Subcutaneous adipose tissue (tissue), 4 donors: ENCODE measurements around the gene ATXN7L1. TPM values are rescaled to one million over a fixed set of nuclear protein-coding genes. Genes with fewer than 3 reads are reported as not detected.

Experiments used
- CTCF ChIP-seq: fragments of 450-650 bp; IDR thresholded peaks from one replicate; pipeline ENCODE4 v1.5.1; 2016; ENCODE audit warnings: low read depth, mild to moderate bottlenecking, control low read depth, antibody characterized with exemption, moderate library complexity
- total RNA-seq, 4 donors: library from RNA; depleted of rRNA; stranded (reverse); fragments of >200 nt; gene quantifications; one replicate each; pipeline ENCODE4 v1.1.0, GENCODE V29; 2016

ATXN7L1 gene
- total RNA-seq, 4 donors from 2014 or later, result 11.5 to 29.2 (median 13.3) TPM

- no peak for TF ChIP-seq CTCF
Measured at GRCh38 chr7:105619590-105619989, 256.8 kb downstream of the ATXN7L1 start.

- no peak for TF ChIP-seq CTCF
Measured at GRCh38 chr7:105618016-105618296, 258.4 kb downstream of the ATXN7L1 start.

- no peak for TF ChIP-seq CTCF
Measured at GRCh38 chr7:105617280-105618015, 259.0 kb downstream of the ATXN7L1 start.

GRCh38 chr7:105614341-105614840, 262.0 kb downstream of the ATXN7L1 start:
- no peak for TF ChIP-seq CTCF

- no peak for TF ChIP-seq CTCF
Measured at GRCh38 chr7:105613611-105614330, 262.6 kb downstream of the ATXN7L1 start.

- no peak for TF ChIP-seq CTCF
Measured at GRCh38 chr7:105612806-105613205, 263.6 kb downstream of the ATXN7L1 start.
